ENCODE data around the gene GNB5.
A peak's percentile ranks its signal among the peaks of the same experiment; 100 is the strongest.
"Not testable (repeated sequence)": the region's sequence is repeated elsewhere in the genome, so short reads cannot be mapped to it uniquely, and the experiment has no call there.

GNB5 gene

GRCh38 chr15:52099651-52100272 is 91.4 kb downstream of the GNB5 start:
- Histone ChIP-seq H3K36me3 (ENCODE audit: low read depth) (no peaks in the 10 kb centered on the region), H3K4me1 (ENCODE audit: insufficient read depth, poor library complexity, severe bottlenecking) (peaks cover 36% of the 10 kb centered on the region), H3K27me3 (ENCODE audit: insufficient read depth, poor library complexity, severe bottlenecking) (no peaks in the 10 kb centered on the region), H3K9me3 (ENCODE audit: severe bottlenecking) (no peaks in the 10 kb centered on the region), H3K27ac (ENCODE audit: poor library complexity, severe bottlenecking) (no peak overlapping the region), H3K4me3 (ENCODE audit: severe bottlenecking) (no peak overlapping the region)
- no peak for TF ChIP-seq CTCF (IDR thresholded peaks at IDR 0.05; ENCODE audit: poor library complexity, severe bottlenecking)
- DNase-seq (ENCODE audit: low spot score) (no peak), ATAC-seq (ENCODE audit: low read depth) (no peak)

- Histone ChIP-seq H3K36me3 (ENCODE audit: low read depth) (no peaks in the 10 kb centered on the region), H3K4me1 (ENCODE audit: insufficient read depth, poor library complexity, severe bottlenecking) (peaks cover 44% of the 10 kb centered on the region), H3K27me3 (ENCODE audit: insufficient read depth, poor library complexity, severe bottlenecking) (no peaks in the 10 kb centered on the region), H3K9me3 (ENCODE audit: severe bottlenecking) (no peaks in the 10 kb centered on the region), H3K4me3 (ENCODE audit: severe bottlenecking) (no peak overlapping the region), H3K27ac (ENCODE audit: poor library complexity, severe bottlenecking) (no peak overlapping the region)
- DNase-seq (ENCODE audit: low spot score) (no peak), ATAC-seq (ENCODE audit: low read depth) (no peak)
- TF ChIP-seq CTCF (IDR thresholded peaks at IDR 0.05; ENCODE audit: poor library complexity, severe bottlenecking): no peak
These were observed 92.9 kb downstream of the GNB5 start for GRCh38 chr15:52098323-52098722.

GRCh38 chr15:52097180-52097579 is 94.0 kb downstream of the GNB5 start:
- no peaks in the 10 kb centered on the region for H3K27me3 ChIP-seq (ENCODE audit: insufficient read depth, poor library complexity, severe bottlenecking)
- no peak overlapping the region for H3K4me3 ChIP-seq (ENCODE audit: severe bottlenecking)
- ATAC-seq (ENCODE audit: low read depth): no peak
- TF ChIP-seq CTCF (IDR thresholded peaks at IDR 0.05; ENCODE audit: poor library complexity, severe bottlenecking): no peak
- no peaks in the 10 kb centered on the region for H3K36me3 ChIP-seq (ENCODE audit: low read depth)
- peak overlapping the region; percentile 96 for H3K27ac ChIP-seq (ENCODE audit: poor library complexity, severe bottlenecking)
- H3K9me3 ChIP-seq (ENCODE audit: severe bottlenecking): no peaks in the 10 kb centered on the region
- DNase-seq (ENCODE audit: low spot score): no peak
- peaks cover 42% of the 10 kb centered on the region for H3K4me1 ChIP-seq (ENCODE audit: insufficient read depth, poor library complexity, severe bottlenecking)

GRCh38 chr15:52096536-52096935 is 94.7 kb downstream of the GNB5 start:
- Histone ChIP-seq H3K27ac (ENCODE audit: poor library complexity, severe bottlenecking) (peak overlapping the region; percentile 96), H3K4me1 (ENCODE audit: insufficient read depth, poor library complexity, severe bottlenecking) (peaks cover 39% of the 10 kb centered on the region)
- not testable (repeated sequence) for DNase-seq (ENCODE audit: low spot score); H3K36me3 ChIP-seq (ENCODE audit: low read depth); H3K4me3 ChIP-seq (ENCODE audit: severe bottlenecking); ATAC-seq (ENCODE audit: low read depth); H3K9me3 ChIP-seq (ENCODE audit: severe bottlenecking); H3K27me3 ChIP-seq (ENCODE audit: insufficient read depth, poor library complexity, severe bottlenecking)

GRCh38 chr15:52095597-52096262 is 95.5 kb downstream of the GNB5 start:
- H3K4me1 ChIP-seq (ENCODE audit: insufficient read depth, poor library complexity, severe bottlenecking): peaks cover 39% of the 10 kb centered on the region
- TF ChIP-seq CTCF (IDR thresholded peaks at IDR 0.05; ENCODE audit: poor library complexity, severe bottlenecking): no peak
- H3K4me3 ChIP-seq (ENCODE audit: severe bottlenecking): no peak overlapping the region
- no peaks in the 10 kb centered on the region for H3K27me3 ChIP-seq (ENCODE audit: insufficient read depth, poor library complexity, severe bottlenecking)
- H3K9me3 ChIP-seq (ENCODE audit: severe bottlenecking): no peaks in the 10 kb centered on the region
- DNase-seq (ENCODE audit: low spot score) (no peak), ATAC-seq (ENCODE audit: low read depth) (peak; percentile 64)
- peak overlapping the region; percentile 96 for H3K27ac ChIP-seq (ENCODE audit: poor library complexity, severe bottlenecking)
- H3K36me3 ChIP-seq (ENCODE audit: low read depth): no peaks in the 10 kb centered on the region
